Tongue (tissue), 2 donors: ENCODE data around the gene CACNG1. TPM values are rescaled to one million over a fixed set of nuclear protein-coding genes. Genes with fewer than 3 reads are reported as not detected.
A peak's percentile ranks its signal among the peaks of the same experiment; 100 is the strongest.

ENCODE experiments used
- DNase-seq: peaks from one replicate; pipeline ENCODE4 v3.0.0-alpha.2; 2015
- total RNA-seq: library from RNA; depleted of rRNA; stranded (reverse); fragments of >200 nt; gene quantifications from one replicate; pipeline ENCODE4 v1.2.3, GENCODE V29; 2014

CACNG1 gene
- total RNA-seq, 1 donor from 2014 or later, result 44.4 TPM

DNA sequence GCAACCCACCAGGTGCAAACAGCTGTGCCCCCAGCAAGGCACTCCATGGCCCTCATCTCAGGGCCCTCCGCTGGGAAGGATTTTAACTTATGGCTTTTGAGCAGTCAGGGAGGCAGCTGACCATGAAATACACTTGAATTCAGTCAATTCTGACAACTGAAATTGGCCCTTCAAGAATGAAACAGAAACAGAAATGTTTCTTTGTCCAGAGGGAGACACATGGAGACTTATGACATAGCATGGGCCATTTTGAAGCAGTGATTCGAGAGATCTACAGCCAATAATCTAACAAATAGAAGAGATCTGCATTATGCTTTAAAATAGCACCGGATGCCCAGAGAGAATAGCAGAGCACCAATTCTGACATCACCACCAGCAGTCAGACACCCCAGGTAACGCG lies 7.5 kb downstream of the CACNG1 start:
- no peak for DNase-seq

DNA sequence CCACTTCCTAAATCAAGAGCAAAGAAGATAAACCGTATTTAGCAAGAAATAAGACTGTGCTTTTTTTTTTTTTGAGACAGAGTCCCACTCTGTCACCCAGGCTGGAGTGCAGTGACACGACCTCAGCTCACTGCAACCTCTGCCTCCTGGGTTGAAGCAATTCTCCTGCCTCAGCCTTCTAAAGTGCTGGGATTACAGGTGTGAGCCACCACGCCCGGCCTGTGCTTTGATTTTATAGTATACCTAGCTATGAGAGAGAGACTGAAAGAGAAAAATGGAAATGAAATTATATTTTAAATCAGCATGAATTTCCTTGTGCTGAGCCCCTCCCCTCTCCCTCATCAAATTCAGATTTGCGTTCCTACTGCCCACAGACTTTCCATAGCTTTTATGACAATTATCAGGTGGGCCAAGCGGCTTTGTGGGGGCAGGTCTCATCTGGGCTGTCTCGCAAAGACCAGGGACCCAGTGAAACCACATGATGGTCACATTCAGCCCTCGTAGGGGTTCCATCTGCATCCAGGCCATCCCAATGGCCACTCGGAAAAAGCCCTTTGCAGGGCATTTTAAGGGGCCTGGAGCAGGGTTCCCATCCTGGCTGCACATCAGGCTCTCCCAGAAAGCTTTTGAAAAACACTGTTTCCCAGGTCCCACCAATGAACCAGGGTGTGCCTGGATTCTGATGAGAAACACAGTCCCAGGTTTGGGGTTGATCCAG lies 8.5 kb downstream of the CACNG1 start:
- DNase-seq, result no peak

DNA sequence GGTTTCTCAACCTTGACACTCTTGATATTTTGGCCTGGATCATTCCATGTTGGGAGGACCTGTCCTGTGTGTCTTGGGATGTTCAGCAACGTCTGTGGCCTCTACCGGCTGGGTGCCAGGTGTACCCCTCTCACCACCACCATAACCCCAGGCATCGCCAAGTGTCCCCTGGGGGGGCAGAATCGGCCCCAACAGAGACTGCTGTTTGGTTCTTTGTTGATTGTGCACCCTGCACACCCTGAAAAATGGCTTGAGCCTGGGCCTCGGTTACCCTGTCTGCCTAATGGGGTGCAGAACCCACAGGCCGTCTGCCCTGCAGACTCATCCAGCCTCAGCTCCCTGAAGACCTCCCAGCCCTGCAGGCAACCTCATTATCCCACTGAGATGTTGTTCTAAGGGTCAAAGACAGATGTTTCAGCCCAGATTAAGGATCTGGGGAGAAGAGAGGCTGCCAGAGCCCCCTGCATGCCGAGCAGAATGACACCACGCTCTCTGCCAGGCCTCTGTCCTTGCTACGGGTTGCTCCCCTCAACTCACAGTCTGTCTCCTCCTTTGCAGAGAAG lies 9.2 kb downstream of the CACNG1 start:
- no peak for DNase-seq

- peak; percentile 54 for DNase-seq
Observed at GRCh38 chr17:67054011-67054591, 9.7 kb downstream of the CACNG1 start.

DNA sequence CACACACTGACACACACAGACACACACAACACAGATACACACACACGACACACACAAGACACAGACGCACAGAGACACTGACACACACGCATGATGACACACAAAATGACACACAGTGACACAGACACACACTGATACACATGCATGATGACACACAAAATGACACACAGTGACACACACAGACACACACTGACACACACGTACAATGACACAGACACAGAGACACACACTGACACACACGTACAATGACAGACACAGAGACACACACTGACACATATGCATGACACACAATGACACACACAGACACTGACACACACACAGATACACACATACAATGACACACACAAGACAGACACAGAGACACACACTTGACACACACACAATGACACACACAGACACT lies 10.3 kb downstream of the CACNG1 start:
- DNase-seq, result no peak

- DNase-seq, result no peak
Observed at GRCh38 chr17:67055041-67055443, 10.7 kb downstream of the CACNG1 start.

DNA sequence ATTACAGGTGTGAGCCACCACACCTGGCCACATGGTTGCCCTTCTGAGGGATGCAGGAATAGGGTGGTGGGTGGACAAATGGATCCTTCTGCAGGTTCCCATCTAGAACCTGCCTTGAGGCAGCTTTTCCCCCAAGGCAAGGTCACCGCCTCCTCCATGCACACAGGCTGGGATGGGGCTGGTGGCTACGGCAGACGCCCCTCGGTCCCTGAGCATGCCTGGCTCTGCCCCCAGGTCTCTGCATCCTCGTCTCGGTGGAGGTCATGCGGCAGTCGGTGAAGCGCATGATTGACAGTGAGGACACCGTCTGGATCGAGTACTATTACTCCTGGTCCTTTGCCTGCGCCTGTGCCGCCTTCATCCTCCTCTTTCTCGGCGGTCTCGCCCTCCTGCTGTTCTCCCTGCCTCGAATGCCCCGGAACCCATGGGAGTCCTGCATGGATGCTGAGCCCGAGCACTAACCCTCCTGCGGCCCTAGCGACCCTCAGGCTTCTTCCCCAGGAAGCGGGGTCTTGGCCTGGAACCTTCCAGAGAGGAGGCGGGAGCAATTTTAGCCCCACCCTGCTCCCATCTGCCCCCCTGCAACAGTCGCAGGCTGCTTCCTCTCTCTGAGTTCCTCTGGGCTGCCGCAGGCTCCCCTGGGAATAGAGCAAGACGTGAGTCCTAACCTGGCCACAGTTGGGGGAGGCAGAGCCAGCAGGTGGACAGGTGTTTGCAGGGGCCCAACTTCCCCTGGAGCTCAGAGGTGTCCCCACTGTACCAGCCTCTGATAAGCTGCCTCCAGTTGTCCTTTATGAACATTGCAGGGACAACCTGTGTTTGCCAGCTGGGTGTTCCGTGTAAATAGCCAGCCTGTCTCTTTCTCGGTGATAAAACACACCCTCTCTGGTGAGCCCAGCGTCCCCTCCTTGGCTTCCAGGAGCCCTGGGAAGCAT lies 11.7 kb downstream of the CACNG1 start:
- DNase-seq, result no peak

DNA sequence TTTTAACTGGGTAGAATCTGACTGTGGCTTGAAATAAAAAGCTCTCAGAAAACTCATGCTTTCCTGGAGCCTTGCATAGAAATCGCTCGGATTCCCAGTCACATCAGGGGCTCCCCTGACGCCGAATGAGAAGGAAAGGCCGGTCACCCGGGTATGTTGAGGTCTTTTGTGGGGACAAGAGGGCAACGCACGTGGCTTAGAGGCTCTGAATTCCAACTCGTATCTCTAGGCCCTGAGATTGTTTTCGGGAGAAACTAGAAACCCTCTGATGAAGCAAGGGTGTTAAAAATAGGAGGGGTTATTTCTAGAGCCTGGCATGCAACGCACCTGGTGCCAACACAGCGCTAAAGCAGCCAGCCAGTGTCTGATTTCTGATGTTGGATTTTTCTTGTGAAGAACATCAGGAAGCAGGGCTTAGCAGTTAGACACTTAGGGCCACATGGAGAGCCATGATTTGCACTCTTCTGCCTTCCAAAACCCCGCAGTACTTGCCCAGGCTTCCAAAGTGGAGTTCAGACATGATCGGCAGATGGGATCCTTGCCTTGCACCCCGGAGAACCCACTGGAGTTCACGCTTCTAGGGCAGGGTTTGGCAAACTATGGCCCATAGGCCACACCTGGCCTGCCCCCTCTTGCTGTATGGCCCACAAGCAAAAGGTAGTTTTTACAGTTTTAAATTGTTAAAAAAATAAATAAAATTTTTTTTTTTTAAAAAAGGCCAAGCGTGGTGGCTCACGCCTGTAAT lies 12.6 kb downstream of the CACNG1 start:
- peak; percentile 52 for DNase-seq

DNA sequence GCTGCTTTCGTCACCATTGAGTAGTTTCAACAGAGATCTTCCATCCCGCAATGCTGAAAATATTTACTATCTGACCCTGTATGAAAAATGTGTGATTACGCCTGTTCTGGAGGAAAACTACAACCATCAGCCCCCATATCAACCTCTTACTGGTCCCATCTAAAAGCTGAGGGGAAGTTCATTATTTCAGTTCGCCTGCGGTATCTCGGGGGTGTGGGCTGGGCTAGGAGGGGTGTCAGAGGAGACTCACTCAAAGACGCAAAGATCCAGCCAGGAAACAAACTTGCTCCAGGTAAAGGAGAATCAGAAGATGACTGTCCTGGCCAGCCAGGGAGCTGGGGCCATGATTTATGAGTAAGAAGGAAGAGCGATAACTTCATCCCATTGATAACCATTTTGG lies 13.7 kb downstream of the CACNG1 start:
- no peak for DNase-seq

GRCh38 chr17:67059372-67059771 lies 15.0 kb downstream of the CACNG1 start:
- DNase-seq, result no peak

DNA sequence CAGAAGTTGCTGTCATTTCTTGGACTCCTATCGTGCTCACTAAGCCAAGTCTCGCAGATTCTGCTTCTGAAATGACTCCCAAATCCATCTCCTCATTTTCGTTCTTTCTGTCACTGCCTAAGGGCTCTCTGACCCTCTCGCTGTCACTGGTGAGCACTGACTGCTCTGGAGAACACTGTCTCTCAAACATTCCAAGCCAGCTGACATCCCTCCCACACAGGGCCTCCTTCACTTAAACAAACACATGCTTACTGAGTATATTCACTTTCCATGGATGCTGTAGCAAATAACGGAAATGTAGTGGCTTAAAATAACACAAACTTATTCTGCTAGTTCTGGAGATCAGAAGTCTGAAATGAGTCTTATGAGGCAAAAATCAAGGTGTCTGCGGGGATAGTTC lies 18.8 kb downstream of the CACNG1 start:
- DNase-seq, result peak; percentile 26

GRCh38 chr17:67066717-67067116 lies 22.4 kb downstream of the CACNG1 start:
- DNase-seq, result no peak

GRCh38 chr17:67067571-67068482 lies 23.5 kb downstream of the CACNG1 start:
- no peak for DNase-seq

DNA sequence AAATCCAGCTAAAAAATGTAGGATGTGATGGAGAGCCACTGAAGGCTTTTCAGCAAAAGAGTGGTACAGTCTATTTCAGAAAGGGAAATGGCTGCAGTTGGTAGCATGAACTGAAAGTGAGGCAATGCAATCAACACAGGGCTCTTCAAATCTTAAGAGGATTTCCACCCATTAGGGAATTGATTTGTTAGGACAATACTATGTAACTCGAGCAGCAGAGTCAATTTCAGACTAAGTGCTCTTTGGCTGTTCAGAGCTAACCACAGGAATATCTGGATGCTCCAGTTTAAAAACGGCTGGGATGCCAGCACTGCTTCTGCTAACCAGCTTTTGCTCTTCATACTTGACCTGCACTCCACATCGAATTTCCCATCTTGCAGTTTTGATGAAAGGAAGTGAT lies 24.6 kb downstream of the CACNG1 start:
- DNase-seq, result no peak

DNA sequence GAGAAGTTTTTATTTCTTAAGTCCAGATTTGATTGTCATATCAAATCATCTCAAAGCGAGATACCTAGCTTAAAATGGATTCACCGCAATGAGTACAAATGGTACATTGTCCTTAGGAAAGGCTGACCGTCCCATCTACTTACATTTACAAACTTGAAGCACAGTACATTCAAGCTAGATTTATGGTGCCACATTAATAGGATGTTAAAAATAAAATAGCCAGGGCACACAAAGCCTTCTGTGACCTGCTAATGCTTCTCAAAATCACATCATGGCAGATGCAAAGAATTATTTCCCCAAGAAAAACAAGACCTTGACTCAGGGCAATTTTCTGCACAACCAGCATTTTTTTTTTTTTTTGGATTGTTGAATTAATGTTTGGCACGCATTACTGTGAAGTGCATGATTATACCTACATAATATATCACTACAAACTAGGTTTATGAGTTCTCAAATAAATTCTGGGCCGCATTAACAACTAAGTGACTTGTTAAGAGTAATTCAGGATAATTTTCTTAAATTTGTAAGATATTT lies 25.3 kb downstream of the CACNG1 start:
- DNase-seq, result no peak

- no peak for DNase-seq
Observed at GRCh38 chr17:67071595-67071994, 27.2 kb downstream of the CACNG1 start.

DNA sequence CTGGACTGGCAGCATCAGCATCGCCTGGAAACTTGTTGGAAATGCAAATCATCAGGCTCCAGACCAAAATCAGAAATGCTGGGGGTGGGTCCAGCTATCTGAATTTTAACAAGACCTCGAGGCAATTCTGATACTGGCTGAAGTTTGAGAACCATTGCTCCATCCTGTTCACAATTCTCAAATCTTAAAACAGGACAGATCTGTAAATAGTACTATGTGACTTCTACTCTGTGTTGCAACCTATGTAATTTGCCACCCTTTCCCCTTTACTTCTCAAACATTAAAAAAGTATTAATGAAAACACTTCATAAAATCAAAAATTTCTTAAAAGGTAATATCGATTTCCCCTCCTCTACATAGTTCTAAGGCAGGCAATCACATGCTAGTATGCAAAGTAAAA lies 28.5 kb downstream of the CACNG1 start:
- no peak for DNase-seq

- DNase-seq, result no peak
Observed at GRCh38 chr17:67074781-67075180, 30.4 kb downstream of the CACNG1 start.

DNA sequence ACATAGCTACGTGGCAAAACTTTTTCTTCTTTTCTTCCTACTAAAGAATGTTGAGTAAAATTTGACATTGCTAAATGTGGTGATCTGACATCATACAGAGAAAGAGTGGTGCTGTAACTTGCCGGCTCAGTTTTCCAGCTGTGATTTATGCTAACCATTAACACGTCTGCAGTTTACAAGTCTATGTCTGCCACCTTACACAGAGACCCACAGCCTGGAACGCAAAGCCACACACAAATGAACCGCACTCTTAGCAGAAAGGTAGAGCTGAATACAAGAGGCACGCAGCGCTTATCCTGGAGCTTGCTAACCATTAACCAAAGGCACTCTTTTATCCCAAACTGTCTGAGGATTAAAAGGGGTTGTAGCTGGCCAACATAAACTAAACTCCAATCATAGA lies 31.9 kb downstream of the CACNG1 start:
- DNase-seq, result no peak

GRCh38 chr17:67078292-67078691 lies 33.9 kb downstream of the CACNG1 start:
- DNase-seq, result no peak

DNA sequence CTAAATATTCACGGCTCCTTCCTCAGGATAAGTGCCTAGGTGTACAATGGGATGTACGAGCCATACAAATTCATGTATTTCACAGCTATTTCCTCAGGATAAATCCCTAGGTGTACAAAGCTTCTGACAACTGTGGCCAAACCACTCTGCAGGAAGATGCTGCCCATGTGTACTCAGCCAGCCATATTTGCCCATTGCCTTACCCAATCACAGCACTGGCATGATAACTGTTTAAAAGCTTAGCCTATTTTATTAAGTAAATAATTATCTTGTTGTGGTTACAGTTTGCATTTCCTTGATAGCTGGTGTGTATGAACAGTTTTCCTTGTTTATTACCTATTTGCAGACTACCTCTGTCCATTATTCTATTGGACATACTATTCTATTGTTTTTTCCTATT lies 35.1 kb downstream of the CACNG1 start:
- no peak for DNase-seq
